Stimulated activated CD8-positive, alpha-beta memory T cell treated with anti-CD3 and anti-CD28 coated beads, Interleukin-4, amount 100 ng/mL, for 1 hour (primary cell): ENCODE measurements around the gene PVRIG.
A peak's percentile ranks its signal among the peaks of the same experiment; 100 is the strongest.
"Not testable (repeated sequence)": the region's sequence is repeated elsewhere in the genome, so short reads cannot be mapped to it uniquely, and the experiment has no call there.

Experiments used
- DNase-seq, 2 donors: peaks; one replicate each; pipeline ENCODE4 v3.0.0-alpha.2; 2020; ENCODE audit warnings: low read depth in 2 of 2, low spot score in 1 of 2

PVRIG gene

DNA sequence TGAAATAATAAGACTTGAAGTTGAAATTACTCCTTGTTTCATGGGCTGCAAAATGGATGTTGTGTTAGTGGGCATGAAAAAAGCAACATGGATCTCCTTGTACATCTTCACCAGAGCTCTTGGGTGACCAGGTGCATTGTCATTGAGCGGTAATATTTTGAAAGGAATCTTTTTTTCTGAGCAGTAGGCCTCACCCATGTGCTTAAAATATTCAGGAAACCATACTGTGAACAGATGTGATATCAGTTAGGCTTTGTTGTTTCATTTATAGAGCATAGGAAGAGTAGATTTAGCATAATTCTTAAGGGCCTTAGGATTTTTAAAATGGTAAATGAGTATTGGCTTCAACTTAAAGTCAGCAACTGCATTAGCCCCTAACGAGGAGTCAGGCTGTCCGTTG is 26.8 kb upstream of the PVRIG start:
- DNase-seq, result no peak

DNA sequence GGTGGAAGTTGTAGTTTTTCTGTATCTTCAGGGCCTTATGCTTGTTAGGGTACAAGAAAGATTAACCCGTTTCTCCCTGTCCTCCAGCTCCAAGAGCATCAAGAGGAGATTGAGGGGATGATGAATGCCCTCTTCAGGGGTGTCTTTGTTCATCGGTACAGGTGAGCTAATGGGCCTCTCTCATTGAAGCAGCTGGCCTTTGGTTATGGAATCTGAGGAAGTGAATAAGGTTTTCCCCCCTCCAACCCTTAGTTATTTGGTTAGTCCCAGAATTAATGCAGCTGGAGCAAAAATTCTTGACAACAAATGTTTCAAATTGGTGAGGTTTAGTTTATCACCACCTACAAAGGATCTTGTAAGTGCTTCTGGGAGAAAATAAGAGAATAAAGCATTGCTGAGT is 24.5 kb upstream of the PVRIG start:
- DNase-seq, result no peak

DNA sequence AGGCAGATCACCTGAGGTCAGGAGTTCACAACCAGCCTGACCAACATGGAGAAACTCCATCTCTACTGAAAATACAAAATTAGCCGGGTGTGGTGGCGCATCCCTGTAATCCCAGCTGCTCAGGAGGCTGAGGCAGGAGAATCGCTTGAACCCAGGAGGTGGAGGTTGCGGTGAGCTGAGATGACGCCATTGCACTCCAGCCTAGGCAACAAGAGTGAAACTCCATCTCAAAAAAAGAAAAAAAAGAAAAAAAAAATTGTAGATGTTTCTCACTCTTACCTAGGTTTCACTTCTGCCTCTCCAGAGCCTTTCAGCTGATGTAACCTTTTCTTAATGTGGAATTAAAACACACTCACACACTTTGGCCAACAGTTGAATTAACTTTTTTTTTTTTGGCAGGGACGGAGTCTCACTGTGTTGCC is 23.8 kb upstream of the PVRIG start:
- not testable (repeated sequence) for DNase-seq

DNA sequence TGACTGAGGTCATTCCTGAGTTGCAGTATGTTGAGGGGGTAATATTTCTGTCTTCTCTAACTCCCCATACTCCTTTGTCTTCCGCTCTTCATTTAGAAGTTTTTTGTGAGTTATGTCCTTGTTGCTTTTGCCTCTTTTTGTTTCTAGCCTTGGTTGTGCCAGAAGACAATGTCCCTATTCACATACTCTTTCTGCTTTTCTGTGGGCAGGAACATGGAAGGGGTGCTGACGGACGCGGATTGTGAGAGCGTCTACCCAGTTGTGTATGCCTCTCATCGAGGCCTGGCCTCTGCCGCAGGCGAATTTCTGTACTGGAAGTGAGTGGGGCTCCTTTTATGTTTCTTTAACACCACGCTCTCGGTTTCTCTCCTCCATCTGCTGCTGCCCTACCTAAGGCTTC is 21.5 kb upstream of the PVRIG start:
- no peak for DNase-seq

DNA sequence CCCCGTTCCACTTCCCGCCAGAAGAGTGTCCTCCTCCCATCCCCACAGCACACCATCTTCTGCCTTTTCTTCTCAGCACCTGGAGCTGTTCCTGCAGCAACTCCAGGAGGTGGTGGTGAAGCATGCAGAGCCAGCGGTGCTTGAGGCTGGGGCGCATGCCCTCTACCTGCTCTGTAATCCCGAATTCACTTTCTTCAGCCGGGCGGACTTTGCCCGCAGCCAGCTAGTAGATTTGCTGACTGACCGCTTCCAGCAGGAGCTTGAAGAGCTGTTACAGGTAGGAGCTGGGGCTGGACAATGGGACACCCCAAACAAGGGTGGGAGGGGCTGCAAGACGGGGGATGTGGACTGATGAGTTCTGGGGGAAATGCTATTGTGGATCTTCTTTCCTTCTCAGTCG is 19.1 kb upstream of the PVRIG start:
- no peak for DNase-seq

DNA sequence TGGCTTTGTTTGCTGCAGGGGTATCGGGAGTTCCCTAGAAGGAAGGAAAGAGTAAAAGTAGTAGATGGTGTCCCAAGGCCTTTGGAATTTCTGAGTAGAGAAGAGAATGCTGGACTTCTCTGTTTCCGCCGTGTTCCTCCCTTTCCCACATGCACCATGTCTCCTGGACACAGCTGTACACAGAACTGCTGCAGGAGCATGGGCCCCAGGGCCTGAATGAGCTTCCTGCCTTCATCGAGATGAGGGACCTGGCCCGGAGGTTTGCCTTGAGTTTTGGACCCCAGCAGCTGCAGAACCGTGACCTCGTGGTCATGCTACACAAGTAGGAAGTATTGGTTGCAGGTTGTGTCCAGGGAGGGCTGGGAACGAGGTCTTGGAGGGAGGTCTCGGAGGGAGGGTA is 15.3 kb upstream of the PVRIG start:
- no peak for DNase-seq

DNA sequence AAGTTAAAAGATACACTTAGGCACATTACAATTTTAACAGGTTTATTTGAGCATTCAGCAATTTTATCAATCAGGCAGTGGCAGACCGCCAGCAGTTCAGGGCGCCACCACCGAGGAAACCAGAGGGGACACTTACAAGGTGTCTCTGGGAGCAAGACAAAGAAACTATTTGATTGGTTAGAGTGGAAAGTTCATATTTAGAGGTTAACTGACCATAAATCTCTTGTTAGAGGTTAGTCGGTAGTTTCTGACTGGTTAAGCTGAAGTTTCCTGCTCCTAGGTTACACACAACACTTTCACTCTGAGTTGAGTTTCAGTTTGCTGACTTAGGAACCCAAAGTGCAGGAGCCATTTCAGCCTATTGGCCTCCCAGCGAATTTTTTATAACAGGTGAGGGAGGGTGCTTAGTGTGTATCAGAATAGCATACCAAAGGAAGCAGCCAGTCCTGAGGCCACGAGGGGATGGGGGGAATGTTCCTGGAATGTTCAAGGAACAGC is 10.8 kb upstream of the PVRIG start:
- no peak for DNase-seq

DNA sequence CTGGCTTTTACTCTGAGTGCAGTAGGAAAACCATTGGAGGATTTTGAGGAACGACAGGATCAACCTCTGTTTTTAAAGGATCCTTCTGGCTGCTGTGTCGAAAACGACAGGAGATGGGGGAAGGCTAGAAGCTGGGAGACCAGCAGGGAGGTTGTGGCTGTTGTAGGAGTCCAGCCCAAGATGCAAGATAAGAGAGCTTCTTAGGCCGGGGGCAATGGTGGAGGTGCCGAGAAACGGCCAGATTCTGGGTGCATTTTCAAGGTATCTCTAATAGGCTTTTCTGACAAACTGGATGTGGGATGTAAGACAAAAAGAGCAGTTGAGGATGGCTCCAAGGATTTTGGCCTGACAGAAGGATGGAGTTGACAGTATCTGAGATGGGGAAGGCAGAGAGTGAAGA is 10.3 kb upstream of the PVRIG start:
- DNase-seq, result no peak

DNA sequence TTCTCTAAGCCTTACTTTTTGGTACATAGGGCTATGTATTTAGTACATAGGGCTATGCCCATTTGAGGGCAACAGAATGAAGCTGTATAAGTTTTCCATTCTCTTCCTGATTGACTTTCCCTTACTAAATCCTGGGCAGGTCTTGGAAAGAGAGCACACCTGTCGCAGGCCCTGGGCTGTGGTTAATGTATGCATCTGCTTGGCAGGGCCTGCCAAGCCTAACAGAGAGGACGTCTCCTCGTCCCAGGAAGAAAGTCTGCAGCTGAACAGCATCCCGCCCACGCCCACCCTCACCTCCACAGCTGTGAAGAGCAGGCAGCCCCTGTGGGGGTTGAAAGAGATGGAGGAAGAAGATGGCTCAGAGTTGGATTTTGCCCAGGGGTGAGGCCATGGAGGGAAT is 8.9 kb upstream of the PVRIG start:
- no peak for DNase-seq

DNA sequence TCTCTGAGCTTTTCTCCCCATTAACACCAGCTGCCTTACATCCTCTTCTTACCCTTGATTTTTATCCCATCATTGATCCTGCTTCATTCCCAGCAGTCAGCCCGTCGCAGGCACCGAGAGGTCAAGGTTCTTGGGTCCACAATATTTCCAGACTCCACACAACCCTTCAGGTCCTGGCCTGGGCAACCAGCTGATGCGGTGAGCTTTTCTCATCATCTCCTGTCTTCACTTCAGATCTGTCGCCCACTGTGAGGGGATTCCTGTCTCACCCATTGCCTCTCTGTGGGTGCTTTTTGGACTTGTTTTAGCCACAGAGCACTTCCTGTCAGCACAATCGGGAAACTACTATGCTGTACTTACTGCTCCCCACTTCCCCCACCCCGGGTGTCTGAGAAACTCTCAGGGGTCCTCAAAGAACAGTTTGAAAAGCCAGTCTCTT is 8.4 kb upstream of the PVRIG start:
- no peak for DNase-seq

DNA sequence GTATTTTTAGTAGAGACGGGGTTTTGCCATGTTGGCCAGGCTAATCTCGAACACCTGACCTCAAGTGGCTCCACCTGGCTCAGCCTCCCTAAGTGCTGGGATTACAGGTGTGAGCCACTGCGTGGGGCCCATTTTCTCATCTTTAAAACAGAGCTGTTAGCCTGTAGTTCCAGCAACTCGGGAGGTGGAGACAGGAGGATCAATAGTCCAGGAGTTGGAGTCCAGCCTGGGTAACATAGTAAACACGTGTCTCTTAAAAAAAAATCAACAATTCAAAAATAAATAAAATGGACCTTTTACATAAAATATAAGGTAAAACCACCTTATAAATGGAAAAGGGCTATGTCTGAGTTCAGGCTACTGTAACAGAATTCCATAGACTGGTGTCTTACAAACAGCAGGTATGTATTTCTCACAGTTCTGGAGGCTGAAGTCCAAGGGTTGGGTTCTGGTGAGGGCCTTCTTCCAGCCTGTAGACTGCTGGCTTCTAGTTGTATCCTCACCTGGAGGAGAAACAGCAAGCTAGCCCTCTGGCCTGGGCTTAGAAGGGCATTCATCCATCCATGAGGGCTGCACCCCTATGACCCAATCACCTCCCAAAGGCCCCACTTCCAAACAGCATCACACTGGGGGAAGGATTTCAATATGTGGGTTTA is 7.0 kb upstream of the PVRIG start:
- DNase-seq, result no peak

DNA sequence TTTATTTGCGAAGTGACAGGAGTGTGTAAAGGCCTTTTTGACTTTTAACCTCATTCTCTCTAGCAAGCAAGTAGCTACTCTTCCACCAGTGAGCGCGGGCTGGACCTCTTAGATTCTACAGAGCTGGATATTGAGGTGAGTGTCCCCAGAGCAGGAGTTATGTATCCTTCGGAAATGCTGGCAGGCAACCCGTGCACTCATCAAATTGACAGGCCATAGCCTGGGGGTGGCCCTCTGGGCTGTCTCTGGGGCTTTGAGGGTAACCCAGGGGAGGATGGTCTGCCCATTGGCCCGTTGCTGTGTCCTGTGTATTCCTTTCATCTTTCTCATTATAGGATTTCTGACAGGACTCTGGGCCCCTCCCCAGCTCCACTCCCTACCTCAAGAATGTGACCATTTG is 6.1 kb upstream of the PVRIG start:
- DNase-seq, result no peak

DNA sequence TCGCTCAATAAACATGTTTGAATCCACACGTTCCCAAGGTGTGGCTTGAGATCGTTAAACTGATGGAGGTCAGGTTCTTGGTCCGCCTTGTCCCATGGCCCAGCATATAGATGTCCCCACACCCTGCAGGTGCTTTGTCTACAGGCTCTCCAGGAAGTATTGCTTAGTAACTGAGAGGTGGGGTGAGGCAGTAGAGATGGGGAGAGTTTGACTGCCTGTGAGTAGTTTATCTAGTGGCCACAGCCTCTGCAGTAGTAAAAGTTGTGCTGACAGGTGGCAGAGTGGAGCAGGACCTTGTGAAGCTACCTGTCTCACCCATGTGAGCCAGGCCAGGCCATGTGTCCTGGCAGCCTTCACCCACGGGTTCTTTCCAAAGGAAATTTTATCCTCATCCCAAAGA is 5.4 kb upstream of the PVRIG start:
- DNase-seq, result not testable (repeated sequence)

DNA sequence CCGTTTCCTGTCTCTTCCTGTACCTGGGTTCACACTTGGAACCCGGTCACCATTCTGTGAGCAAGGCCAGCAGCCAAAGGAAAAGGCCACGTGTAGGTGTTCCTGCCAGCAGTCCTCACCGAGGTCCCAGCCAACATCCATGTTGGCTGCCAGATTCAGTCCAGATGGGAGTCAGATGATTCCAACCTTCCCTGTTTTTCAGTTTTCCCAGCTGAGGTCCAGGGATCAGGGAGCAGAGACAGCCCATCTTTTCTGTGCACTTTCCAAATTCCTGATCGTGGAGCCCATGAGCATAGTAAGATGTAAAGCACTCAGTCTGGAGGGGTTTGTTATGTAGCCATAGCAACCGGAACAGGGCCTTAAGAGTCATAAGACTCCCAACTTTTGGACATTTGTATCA is 3.9 kb upstream of the PVRIG start:
- DNase-seq, result no peak

DNA sequence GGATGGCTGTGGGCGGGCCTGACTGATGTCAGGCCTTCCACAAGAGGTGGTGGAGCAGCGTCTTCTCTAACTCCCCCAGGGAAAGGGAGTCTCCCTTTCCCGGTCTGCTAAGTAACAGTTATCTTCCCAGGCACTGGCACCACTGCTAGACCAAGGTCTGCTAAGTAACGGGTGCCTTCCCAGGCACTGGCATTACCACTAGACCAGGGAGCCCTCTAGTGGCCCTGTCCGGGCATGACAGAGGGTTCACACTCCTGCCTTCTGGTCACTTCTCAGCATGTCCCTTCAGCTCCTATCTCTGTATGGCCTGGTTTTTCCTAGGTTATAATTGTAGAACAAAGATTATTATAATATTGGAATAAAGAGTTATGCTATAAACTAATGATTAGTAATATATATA is 1.8 kb upstream of the PVRIG start:
- peak; percentile 61 to 68 for DNase-seq

DNA sequence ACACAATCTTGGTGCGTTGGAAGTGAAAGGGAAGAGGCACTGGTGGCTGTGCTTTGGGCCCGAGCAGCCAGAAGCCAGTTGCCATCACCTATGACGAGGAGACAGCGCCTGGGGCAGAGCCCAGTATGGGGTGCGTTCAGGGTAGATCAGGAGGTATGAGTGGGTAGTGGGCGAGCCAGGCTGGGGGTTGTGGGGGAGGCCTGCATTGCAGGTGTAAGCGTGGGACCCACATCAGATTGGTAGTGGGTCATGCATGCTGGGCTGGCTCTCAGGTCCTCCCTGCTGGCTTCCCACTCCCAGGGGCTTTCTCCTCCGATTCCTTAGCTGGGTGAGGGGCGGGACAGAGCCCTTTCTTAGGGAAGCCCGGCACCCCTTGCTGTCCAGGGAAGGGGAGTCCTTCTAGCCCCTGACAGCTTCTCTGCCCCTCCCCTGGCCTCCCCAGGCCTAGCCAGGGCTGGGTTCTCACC is 445 bp upstream of the PVRIG start:
- DNase-seq, result no peak

DNA sequence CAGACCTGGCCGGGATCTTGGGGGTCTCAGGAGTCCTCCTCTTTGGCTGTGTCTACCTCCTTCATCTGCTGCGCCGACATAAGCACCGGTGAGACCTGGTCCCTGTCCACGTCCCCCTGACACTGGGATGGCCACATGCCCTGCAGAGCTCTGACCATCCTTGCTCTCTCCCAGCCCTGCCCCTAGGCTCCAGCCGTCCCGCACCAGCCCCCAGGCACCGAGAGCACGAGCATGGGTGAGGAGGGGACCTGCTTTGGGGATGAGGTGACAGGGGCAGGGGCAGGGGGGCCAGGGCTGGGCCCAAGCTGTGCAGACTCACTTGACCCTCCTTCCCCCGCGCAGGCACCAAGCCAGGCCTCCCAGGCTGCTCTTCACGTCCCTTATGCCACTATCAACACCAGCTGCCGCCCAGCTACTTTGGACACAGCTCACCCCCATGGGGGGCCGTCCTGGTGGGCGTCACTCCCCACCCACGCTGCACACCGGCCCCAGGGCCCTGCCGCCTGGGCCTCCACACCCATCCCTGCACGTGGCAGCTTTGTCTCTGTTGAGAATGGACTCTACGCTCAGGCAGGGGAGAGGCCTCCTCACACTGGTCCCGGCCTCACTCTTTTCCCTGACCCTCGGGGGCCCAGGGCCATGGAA is 959 bp downstream of the PVRIG start:
- DNase-seq, result no peak

DNA sequence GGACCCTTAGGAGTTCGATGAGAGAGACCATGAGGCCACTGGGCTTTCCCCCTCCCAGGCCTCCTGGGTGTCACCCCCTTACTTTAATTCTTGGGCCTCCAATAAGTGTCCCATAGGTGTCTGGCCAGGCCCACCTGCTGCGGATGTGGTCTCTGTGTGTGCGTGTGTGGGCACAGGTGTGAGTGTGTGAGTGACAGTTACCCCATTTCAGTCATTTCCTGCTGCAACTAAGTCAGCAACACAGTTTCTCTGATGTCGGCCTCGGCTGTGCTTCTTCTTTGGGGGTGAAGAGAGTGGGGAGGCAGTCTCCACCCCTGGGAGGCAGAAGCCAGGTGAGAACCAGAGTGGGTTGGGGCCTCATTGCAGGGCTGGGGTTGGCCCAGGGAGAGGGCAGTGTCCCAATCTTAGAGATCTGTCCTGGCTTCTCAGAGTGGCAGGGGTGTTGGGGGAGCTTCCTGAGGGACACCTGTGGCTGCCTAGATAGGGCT is 1.5 kb downstream of the PVRIG start:
- peak; percentile 32 to 63 for DNase-seq

DNA sequence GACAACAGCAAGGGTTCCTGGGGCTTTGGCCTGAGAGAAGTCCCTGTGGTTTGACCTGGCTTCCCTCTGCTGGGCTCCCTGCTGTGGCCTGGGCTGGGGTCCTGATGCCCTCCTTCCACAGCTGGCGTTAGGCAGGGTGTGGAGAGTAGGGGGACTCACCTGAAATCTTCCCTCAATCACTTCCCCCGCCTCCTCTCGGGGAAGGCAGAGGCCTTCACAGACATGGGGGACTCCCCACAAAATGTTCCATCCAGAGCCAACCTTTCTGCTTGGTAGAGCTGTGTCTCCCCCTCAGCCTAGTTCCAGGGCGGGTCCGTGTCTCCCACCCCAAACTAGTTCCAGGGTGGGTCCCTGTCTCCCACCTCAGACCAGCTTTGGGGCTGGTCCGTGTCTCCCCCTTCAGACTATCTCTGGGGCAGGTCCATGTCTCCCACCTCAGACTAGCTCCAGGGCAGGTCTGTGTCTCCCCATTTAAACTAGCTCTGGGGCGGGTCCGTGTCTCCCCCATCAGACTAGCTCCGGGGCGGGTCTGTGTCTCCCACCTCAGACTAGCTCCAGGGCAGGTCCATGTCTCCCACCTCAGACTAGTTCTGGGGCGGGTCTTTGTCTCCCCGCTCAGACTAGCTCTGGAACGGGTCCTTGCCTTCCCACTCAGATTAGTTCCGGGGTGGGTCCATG is 2.2 kb downstream of the PVRIG start:
- DNase-seq, result no peak

DNA sequence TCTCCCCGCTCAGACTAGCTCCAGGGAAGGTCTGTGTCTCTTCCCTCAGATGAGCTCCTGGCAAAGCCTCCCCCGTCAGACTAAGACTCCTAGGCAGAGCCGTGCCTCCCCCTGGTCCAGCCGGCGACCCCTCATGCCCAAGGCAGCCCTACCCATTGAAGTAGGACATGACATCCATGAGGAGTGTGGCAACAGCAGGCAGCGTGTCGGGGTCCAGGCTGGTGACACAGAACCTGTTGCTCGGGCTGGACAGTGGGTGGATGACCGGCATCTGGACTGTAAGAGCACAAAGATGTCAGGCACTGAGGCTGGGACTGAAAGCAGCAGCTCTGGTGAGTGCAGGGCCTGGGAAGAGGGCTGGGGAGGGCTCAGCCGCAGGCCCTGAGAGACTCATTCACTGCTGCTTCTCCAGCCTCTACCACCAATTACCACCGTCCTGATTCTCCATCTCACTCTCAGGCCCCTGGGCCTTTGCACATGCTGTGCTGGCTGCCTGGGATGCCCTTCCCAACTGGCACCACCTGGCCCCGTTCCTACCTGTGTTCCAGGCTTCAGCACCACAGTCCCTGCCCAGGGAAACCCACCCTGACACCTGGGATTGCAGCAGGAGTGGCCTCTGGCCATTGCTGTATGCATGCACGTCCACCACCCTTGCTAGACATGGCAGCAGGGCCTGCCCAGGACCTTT is 2.8 kb downstream of the PVRIG start:
- no peak for DNase-seq

DNA sequence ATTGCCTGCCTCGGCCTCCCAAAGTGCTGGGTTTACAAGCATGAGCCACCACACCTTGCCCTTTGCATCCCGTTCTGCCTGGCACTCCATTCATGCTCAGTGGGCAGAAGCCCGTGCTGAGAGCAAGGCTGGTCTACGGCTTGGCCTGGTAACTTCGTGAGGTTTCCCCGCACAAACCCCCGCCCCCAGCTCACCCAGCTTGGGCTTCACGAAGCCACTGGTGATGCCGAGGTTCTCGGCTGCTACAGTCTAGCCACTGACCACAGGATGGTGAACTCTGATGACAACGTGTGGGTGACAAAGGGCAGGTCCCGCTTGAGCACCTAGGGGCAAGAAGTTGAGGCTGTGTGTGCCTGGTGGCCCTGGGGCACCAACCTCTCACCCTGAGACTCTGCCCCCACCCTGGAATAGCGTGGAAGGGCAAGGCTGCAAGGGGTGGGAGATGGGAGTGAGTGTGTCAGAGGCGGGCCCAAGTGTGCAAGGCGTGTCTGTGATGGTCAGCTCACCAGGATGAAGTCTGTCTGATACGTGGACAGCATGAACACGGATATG is 3.7 kb downstream of the PVRIG start:
- not testable (repeated sequence) for DNase-seq
